ENCODE measurements around the gene NOC2L. TPM values are rescaled to one million over a fixed set of nuclear protein-coding genes. Genes with fewer than 3 reads are reported as not detected.
A peak's percentile ranks its signal among the peaks of the same experiment; 100 is the strongest.

Gene NOC2L
- total and polyA plus RNA-seq, 9 of the 15 experiments (the other 6 are each of a cell fraction or from before 2014, with no cell fraction given), result 4.0 to 410 (median 200) TPM

GRCh38 chr1:997993-998744, 39.1 kb upstream of the NOC2L start (continued):
- TF ChIP-seq RBM34 (IDR thresholded peaks at IDR 0.05; ENCODE audit: borderline replicate concordance, insufficient read depth, low read length) (0 out of 2 replicates have a peak, but pooled peaks have one; percentile 57), IRF1 (CRISPR knock-in tag; IDR thresholded peaks at IDR 0.05; ENCODE audit: borderline replicate concordance) (0 out of 2 replicates have a peak, but pooled peaks have one; percentile 41), ZNF232 (CRISPR knock-in tag; IDR thresholded peaks at IDR 0.05) (0 out of 2 replicates have a peak, but pooled peaks have one; percentile 28), FOXJ2 (tag; IDR thresholded peaks at IDR 0.05) (no peak), PKNOX1 (IDR thresholded peaks at IDR 0.05) (no peak), PRDM10 (IDR thresholded peaks at IDR 0.05; ENCODE audit: partially characterized antibody) (no peak), FOXM1 (IDR thresholded peaks at IDR 0.05; ENCODE audit: low read depth) (no peak), FOXM1 (CRISPR knock-in tag; IDR thresholded peaks at IDR 0.05; ENCODE audit: low read depth) (no peak), ZBTB33 (CRISPR knock-in tag; IDR thresholded peaks at IDR 0.05) (peak; percentile 94), ZC3H8 (IDR thresholded peaks at IDR 0.05) (no peak), POLR2G (IDR thresholded peaks at IDR 0.05; ENCODE audit: low read depth, low read length) (peak; percentile 51; the same call in 1 of the 2 replicates), NCOA1 (IDR thresholded peaks at IDR 0.05; ENCODE audit: low read depth) (no peak), CTCF (IDR thresholded peaks at IDR 0.05 in 2 of 3, conservative IDR thresholded peaks at IDR 0.05 in 1 of 3; ENCODE audit: insufficient read depth in 2 of 3, low read depth in 1 of 3, low read length in 3 of 3) (0 out of 6 replicates have a peak, but pooled peaks of 1 of the 3 experiments have one; percentile 13)
